KBM-7 (cell line): ENCODE data around the gene LPP.

ENCODE experiments used
- DNase-seq: peaks from one replicate; pipeline ENCODE4 v3.0.0-alpha.2; 2015
- in situ Hi-C: fragments of 300-500 bp; cut with MboI; formaldehyde crosslinking; loops from 2 replicates; pipeline ENCODE4 v1.14.3; 2020; ENCODE audit warnings: low sequenced_read_pairs, low pct_unique_long_range_greater_than_20kb, mixed read lengths

Gene LPP

DNA sequence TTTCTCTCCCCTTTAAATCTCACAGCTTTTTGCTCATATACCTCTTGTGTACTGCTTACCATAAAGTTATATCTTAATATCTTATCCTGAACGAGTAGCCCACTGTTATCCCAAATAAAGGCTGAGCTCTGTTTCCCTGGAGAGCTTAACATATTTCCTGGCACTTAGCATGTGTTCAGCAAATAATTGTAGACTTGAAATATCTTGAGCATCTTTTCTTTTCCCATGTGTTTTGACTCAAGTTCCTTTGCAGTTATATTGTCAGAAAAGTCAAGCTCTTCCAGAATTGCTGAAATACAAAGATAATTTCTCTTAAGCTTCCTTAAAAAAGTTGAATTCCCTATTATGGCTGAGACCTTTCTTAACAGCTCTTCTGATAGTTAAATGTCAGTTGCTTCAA is 150.5 kb downstream of the LPP start:
- in situ Hi-C loops: no loop called here
- no peak for DNase-seq

DNA sequence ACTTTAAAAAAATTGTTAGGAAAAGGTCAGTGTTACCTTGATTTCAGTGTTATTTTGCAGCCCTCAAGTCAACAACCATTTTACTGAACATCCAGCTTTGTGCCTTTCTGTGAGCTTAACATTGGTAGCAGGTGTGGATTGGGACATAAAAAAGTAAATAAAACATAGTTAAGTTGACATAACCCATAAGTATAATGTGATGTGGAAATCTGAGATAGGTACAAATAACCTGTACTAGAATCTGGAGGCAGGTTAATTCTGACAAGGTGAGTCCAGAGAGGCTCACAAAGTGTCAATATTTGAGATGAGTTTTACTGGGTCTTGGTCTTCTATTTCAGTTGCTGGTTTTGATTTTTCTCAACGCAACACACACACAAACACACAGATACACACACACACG is 151.3 kb downstream of the LPP start:
- in situ Hi-C loops: no loop called here
- DNase-seq: no peak

DNA sequence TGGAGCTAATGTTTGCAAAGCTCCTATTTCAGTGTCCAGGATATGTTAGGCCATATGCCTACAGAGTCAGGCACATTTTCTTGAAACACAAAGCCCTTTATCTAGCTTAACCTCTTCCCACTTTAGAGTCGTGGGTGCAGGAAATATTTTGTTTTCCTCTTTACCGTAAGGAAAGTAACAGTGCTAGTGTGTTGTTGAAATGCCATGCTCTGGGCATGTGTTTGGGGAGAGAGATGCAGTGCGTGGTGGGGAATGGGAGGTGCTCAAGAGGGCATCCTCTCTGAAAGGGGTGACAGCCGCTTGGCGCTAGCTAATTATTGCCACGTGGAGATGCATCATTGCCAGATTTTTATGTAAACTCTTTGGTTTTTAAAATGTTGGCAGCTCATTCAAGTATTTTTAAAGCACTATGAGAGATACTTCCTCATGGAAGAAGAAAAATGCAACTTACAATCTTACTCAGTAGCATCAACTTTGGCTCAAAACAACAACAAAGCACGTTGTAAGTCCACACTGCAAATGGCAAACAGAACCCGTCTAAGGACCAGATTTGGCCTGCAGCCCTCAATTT is 152.6 kb downstream of the LPP start:
- no peak for DNase-seq
- in situ Hi-C loops: no loop called here

DNA sequence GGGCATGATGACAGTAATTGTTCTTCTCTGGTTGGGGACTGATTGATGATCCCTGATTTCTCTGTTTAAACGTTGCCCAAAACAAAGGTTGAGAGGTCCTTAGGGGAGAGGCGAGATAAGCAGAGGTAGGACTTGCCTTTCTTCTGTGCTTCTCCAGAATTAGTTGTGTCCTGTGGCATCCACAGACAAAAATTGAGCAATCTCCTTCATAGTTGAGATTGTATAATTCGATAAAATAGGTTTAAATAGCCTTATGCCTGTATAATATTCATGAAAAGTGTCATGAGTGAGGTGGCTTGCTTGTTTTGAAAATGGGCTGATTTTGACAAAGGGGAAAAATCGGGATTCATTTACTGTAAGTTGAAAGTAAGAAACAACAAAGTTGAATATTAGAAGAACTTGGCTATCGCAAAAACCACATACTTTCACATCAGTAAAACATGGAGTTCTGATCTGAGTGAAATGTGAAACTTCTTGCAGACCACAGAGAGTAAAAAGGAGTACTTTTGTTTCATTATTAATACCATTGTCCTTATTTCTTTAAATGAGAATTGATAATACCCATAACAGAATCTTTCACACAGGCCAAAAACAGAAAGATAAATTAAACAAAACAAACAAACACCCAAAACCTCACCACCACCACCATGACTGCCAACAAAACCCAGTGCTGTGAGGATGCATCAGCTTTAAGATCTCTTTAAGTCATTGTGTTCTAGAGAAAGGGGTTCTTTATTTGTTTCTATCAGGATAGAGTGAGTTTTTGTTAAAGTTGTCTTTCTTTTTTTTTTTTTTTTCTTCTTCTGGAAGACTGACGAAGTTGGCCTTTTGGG is 155.7 kb downstream of the LPP start:
- in situ Hi-C loops: no loop called here
- no peak for DNase-seq

DNA sequence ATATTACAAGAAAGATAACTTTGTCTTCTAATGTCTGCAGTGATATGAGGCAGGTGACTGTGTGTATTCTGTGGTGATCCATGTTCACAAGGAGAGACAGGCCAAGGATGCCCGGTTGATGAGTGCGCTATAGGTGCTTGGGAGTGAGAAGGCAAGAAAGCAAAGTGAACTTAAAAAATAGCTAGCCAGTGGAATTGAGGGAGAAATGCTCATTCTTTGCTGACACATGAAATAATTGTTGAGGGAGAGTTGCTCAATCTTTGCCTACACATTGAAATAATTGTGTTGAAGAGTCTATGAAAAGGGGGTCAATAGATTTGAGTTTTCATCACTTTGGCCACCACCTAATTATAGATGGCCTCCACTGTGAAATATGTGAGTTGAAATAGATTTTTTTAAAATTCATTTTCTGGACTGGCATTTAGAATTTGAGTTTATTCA is 156.3 kb downstream of the LPP start:
- DNase-seq: no peak
- in situ Hi-C loops: no loop called here

DNA sequence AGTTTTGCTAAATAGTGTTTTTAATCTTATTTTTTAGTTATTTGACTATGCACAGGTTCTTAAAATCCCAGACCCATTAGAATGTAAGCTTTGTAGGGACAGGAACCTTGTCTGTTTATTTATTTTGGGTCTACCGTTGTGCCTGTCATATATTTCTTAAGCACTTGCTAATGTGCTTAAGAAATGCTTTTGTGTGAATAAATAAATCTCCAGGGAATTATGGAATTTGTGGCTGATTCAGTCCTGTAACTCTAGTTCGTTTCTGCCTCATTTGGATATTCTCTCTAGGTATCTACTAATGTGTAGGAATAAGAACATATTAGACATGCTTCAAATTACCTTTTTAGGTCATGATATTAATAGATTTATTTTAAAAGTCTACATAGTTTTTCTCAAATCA is 161.6 kb downstream of the LPP start:
- in situ Hi-C loops: no loop called here
- no peak for DNase-seq

DNA sequence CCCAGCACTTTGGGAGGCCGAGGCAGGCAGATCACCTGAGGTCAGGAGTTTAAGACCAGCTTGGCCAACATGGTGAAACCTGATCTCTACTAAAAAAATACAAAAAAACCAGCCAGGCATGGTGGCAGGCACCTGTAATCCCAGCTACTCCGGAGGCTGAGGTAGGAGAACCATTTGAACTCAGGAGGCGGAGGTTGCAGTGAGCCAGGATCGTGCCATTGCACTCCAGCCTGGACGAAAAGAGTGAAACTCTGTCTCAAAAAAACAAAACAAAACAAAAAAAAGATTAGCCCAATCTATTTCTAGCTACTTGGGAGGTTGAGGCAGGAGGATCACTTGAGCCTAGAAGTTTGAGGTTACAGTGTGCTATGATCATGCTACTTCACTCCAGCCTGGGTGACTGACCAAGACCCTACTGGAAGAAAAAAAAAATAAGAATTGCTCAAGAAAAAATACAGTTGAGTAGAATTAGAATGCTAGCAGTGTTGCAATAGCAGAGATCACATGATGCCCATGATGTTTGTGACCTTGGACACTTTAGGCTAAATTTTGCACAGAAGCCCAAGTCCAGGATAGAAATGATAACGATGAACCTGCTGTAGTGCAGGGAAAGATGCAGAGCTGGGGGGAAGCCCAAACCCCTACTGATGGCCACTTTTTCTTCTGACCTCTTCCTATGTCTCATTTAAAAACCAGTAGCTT is 162.2 kb downstream of the LPP start:
- in situ Hi-C loops: no loop called here
- no peak for DNase-seq

DNA sequence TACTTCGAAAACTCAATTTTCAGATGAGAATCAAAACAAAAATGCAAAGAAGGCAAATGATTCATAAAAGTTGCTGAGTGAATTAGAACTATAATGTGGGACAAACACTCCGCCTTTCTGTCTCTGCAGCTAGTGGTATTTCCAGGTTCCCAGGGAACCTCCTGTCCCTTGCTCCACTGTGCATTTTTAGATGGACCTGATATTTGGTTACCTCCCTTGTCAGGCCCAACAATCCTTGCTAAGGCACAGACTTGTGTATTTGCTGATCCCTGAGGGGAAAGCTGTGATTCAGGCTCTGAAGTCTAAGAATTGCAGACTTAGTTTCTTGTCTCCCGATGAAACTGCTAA is 162.7 kb downstream of the LPP start:
- in situ Hi-C loops: no loop called here

DNA sequence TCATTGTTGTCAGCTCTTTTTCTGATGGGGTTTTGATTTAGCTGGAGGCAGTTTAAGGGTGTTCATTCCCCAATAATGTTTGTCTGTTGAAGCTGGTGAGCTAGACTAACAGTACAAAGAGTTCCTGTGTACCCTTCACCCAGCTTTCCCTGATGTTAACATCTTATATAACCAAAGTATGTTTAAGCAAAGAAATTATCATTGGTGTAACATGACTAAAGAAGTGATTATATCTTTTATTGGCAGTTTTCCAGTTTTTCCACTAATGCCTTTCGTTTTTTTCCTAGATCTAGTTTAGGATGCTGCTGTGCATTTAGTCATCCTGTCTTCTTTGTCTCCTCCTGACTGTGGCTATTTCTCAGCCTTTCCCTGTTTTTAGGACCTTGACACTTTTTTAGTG is 165.6 kb downstream of the LPP start:
- in situ Hi-C loops: no loop called here
- DNase-seq: no peak

More for the DNA sequence above, 162.7 kb downstream of the LPP start:
- no peak for DNase-seq

DNA sequence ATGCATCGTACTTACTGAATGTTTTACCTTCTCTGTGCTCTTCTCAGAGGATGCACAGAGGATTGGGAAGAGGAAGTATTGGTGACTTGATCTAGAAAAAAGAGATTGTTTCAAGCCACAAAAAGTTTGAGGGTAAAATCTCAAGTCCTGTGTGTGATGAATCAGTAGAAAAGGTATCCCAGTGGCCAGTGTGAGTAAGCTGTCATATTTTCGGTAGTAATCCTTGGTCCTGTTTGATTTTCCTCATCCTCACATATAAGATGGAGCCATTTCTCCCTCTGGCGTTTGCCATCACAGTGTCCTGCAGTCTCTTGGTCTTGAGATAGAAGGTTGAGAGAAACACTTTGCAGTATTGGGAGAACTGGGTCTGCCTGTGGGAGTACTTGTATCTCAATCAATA is 166.8 kb downstream of the LPP start:
- in situ Hi-C loops: no loop called here
- no peak for DNase-seq

DNA sequence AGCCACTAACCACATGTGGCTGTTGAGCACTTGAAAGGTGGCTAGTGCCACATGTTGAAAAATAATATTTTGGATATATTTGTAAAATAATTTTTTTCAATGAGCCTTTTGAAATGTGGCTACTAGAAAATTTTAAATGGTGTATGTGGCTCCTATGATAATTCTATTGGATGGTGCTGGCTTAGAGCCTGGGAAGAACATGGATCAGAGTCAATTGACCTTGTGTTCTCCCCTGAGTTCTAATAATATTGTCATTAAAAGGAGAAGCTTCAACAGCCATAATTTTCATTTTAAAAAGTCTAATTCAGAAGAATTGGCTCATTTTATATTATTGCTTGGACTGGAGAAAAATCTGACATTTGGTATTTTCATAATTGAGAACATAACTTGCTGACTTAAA is 167.3 kb downstream of the LPP start:
- in situ Hi-C loops: no loop called here
- DNase-seq: no peak

DNA sequence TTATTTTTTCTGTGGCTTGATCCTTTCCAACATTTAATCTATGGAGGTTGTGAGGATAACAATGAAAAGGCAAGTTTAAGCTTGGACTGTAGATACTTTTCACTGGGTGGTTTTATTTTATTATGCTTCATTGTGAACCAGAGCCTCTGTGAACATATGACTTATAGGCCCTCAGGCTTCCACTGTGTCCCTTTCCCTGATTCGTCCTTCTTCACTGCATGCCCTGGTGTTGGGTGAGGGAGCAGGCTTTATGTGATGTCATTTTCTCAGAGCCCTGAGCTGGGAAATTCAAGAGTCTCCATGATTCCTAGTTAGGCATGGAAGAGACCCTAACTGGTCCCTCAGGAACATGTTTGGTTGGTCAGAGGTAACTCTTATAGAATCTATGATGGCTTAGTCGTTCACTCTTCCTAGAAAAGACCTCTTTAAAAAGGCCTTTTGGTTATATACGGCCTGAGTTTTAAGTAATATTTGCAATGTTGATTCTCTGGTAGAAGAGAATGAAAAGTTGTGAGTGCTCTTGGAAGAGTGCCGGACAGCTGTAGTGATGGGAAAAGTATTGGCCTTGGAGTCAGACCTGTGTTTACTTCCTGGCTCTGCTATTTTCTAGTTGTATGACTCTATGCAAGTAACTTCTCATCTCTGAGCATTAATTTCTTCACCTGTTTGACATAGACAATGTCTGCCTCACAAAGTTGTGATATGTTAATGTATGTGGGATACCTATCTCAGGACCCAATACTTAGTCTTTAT is 168.4 kb downstream of the LPP start:
- DNase-seq: no peak
- in situ Hi-C loops: no loop called here

DNA sequence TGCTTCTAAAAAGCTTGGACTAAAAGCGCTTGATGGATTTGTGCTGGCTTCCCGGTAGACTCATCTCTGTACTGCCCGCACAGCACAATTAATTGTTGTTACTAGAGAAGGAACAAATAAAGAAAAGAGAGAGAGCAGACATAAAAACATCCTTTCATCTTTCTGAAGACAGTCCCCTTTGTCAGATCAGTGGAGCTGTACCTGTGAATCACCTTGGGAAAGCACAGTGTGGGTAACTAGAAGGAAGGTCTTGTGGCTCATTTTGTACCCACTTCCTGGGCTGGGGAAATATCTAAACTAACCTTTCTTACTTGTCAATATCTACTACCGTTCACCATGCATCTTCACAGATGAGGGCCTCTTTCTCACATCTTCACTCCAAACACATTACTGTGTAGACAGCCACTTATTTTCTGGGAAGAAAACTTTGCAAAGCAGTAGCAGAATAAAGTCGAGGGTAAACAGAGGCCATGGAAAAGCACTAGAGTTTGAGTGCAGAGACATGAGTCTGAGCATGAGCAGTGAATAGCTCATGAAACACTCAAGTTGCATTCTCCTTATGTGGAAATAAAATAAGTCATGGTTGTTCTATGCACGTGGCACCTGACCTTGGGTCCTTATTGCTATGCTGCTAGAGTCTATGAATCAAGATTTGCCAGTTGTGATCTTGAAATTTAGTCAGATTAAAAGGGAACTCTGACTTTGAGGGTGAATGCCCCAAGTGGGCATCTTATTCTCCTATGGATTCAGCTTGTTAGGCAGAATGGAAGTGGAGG is 169.3 kb downstream of the LPP start:
- in situ Hi-C loops: no loop called here
- DNase-seq: no peak

DNA sequence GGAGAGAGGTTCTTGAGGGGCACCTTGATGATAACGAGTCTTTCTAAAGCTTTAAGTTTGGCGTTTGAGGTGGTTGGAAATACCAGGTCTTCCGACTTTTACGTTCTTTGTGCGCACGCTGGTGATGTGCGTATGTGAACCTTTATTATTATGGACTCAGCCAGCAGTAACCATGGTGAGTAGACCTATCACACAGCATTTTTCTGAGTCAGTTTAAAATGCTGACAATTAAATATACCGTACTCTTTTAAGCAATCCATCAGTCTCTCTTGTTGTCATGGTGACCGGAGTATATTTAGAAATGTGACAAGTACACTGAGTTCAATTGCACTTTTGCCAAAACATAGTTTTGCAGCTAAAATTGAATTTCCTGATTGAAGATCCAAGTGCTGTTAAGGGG is 172.2 kb downstream of the LPP start:
- in situ Hi-C loops: no loop called here
- DNase-seq: no peak

DNA sequence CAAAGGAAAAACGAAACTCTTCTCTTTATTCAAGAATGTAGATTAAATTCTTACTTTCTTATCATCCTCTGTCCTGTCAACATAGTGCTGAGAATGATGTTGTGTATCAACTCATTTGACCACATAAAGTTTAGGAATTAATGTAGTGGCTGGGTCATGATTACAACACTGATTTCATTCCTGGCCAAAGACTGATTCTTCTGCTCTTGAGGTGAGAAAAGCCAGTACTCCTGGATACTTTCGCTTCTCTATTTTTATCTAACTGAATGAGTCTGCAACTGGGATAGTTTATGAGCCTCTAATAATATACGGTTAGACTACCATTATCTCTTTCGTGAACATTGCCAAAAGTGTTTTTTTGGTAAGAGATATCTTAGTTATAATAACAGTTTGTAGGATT is 173.0 kb downstream of the LPP start:
- no peak for DNase-seq
- in situ Hi-C loops: no loop called here

DNA sequence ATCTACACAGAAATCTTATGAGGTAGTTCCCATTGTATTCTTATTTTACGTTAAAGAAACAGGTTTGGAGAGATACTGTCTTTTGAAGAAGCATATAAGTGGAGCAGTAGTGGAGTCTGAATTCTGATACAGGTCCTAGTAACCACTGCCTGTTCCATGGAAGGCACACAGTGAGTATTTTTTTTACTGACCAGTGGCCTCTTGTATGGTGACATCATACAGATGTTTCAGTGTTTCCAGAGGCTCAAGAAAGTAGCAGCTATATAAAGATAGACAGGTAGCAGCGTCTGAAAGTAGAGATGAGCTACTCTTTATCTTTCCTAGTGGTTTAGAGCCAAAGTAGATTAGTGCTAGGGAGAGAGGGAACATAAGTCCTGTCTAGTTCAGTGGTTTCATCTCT is 173.5 kb downstream of the LPP start:
- in situ Hi-C loops: no loop called here
- DNase-seq: no peak

DNA sequence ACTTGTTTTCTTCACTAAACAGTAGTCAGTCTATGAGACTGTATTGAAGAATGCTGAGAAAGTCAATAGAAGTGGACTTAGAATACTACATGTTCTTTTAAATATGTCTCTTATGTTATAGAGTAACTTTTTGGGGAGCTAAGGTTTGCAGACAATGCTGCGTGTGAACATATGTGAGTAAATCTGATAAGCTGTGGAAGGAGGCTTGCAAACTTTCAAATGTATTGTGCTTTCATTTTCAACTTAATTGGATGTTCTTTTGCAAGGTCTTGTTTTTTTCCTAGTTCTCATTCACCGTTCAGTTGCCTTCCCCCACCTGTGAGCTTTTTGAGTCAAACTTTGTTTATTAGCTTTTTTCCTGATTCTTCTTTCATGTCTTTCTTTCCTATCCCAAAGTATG is 176.2 kb downstream of the LPP start:
- in situ Hi-C loops: no loop called here
- no peak for DNase-seq

DNA sequence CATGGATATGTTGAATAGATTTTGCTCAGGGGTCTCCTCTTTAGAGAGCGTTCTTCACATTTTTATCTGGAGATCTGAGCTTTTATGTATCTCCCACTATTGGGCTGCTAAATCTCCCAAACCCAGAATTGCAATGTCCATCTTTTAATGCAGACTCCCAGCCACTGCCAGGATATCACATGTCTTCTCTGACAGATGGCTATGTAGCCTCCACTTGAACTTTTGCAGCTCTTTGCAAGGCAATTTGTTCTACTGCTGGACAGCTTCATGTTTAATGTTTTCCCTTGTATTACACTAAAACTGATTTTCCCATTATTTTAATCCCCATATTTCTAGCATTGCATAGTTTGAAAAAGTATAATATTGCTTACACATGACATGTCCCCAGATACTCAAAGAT is 177.2 kb downstream of the LPP start:
- no peak for DNase-seq

DNA sequence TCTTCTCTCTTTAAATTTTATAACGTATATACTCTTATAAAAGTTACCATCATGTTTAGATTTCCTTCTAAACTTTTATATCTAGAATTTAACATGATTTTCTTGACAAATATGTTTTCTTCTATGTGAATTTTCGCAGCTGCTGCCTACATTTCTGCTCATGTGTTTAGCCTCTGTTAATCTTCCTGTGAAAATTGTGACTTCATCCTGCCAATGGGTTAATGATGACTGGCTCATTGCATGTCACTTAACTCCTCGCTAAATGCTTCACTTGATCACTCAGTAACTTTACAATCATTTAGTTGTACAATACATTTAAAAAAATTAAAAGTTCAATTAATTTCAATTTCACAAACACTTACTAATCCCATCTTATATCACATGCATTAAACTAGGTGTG is 178.1 kb downstream of the LPP start:
- in situ Hi-C loops: no loop called here
- no peak for DNase-seq

More for the DNA sequence above, 177.2 kb downstream of the LPP start:
- in situ Hi-C loops: no loop called here
